Activated CD8-positive, alpha-beta T cell treated with anti-CD3 and anti-CD28 coated beads for 36 hours (primary cell): ENCODE measurements around the gene CHRM5. TPM values are rescaled to one million over a fixed set of nuclear protein-coding genes. Genes with fewer than 3 reads are reported as not detected.
"Not testable (repeated sequence)": the region's sequence is repeated elsewhere in the genome, so short reads cannot be mapped to it uniquely, and the experiment has no call there.

ENCODE experiments used
- ATAC-seq: fragments of 200-7000 bp; cut with Tn5 transposase; one replicate; pipeline ENCODE4 v1.10.0; 2021; ENCODE audit warnings: mild to moderate bottlenecking, moderate library complexity
- CTCF ChIA-PET: fragments of 350-600 bp; sonication (Branson Sonifier 250); formaldehyde crosslinking; loops from one replicate; lab custom pipeline; 2021; ENCODE audit warnings: antibody characterized with exemption; lab: Charles Lee
- POLR2A ChIA-PET: fragments of 350-600 bp; sonication (Branson Sonifier 250); formaldehyde crosslinking; loops from one replicate; lab custom pipeline; 2021; ENCODE audit warnings: antibody characterized with exemption; lab: Charles Lee
- DNase-seq: peaks from one replicate; pipeline ENCODE4 v3.0.0-alpha.2; 2020
- H3K27ac Mint-ChIP-seq: one replicate; pipeline ENCODE4 v1.8.0; 2021; ENCODE audit warnings: mild to moderate bottlenecking, mixed read lengths
- H3K27me3 Mint-ChIP-seq: one replicate; pipeline ENCODE4 v1.8.0; 2021; ENCODE audit warnings: mixed read lengths
- H3K36me3 Mint-ChIP-seq: one replicate; pipeline ENCODE4 v1.8.0; 2021; ENCODE audit warnings: low read depth, mixed read lengths
- H3K4me1 Mint-ChIP-seq: one replicate; pipeline ENCODE4 v1.8.0; 2021; ENCODE audit warnings: low read depth, mixed read lengths
- H3K4me3 Mint-ChIP-seq: one replicate; pipeline ENCODE4 v1.8.0; 2021; ENCODE audit warnings: mild to moderate bottlenecking, moderate library complexity, mixed read lengths
- H3K9me3 Mint-ChIP-seq: one replicate; pipeline ENCODE4 v1.8.0; 2021; ENCODE audit warnings: mixed read lengths
- CTCF ChIP-seq: fragments of 200-600 bp; IDR thresholded peaks from one replicate; pipeline ENCODE4 v1.8.0; 2022; ENCODE audit warnings: antibody characterized with exemption, mild to moderate bottlenecking
- intact Hi-C: fragments of 100-400 bp; cut with micrococcal nuclease; formaldehyde crosslinking; loops from one replicate; pipeline ENCODE4 v1.10.0; 2022
- total RNA-seq, 2 experiments: library from RNA; stranded (reverse); gene quantifications; one replicate each; pipeline ENCODE4 v1.2.3, GENCODE V29; 2021

Gene CHRM5
- total RNA-seq, 2 experiments from 2014 or later = not detected

- ATAC-seq (no peak), DNase-seq (no peak)
- Mint-ChIP-seq H3K27me3 (no peaks in the 10 kb centered on the region), H3K4me3 (no peak overlapping the region), H3K27ac (no peak overlapping the region), H3K36me3 (no peaks in the 10 kb centered on the region), H3K4me1 (peaks cover 19% of the 10 kb centered on the region), H3K9me3 (peaks cover 1% of the 10 kb centered on the region)
- intact Hi-C loops = no loop called here
- CTCF ChIA-PET = no interaction called here
- no peak for TF ChIP-seq CTCF
- POLR2A ChIA-PET = no interaction called here
These were observed 75.5 kb downstream of the CHRM5 start for GRCh38 chr15:34043813-34044212.

DNA sequence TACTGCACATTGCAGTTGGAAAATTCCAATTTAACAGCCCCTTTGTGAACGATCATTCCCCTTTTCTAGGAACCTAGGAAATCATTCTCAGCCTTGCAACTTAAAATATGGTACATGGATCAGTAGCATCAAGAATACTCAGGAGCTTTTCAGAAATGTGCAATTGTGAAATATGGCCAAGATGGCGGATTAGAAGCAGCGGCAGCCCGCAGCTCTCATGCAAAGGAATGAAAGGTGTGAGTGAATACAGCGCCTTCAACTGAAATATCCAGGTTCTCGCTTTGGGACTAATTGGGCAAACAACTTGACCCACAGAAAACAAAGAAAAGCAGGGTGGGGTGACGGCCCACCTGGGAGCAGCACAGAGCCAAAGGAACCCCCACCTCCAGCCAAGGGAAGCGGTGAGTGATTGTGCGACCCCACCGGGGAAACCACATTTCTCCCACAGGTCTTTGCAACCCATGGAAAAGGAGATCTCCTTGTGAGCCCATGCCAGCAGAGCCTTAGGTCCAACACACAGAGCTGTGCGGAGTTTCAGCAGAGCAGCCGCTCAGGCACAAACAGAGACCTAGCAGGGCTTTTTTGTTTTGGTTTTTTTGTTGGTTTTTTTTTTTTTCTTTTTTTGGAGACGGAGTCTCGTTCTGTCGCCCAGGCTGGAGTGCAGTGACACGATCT, 78.3 kb downstream of the CHRM5 start:
- CTCF ChIA-PET = interaction anchor here (2.3 kb wide), 1 partner anchor 14 kb away, joined by 8 read pairs; no protein-coding TSS in a partner anchor
- TF ChIP-seq CTCF = no peak
- H3K4me1 Mint-ChIP-seq = peaks cover 7% of the 10 kb centered on the region
- ATAC-seq (no peak), DNase-seq (no peak)
- H3K27ac Mint-ChIP-seq = no peak overlapping the region
- H3K27me3 Mint-ChIP-seq = no peaks in the 10 kb centered on the region
- H3K9me3 Mint-ChIP-seq = peaks cover 23% of the 10 kb centered on the region
- no peak overlapping the region for H3K4me3 Mint-ChIP-seq
- POLR2A ChIA-PET = no interaction called here
- peaks cover 17% of the 10 kb centered on the region for H3K36me3 Mint-ChIP-seq
- intact Hi-C loops = no loop called here

DNA sequence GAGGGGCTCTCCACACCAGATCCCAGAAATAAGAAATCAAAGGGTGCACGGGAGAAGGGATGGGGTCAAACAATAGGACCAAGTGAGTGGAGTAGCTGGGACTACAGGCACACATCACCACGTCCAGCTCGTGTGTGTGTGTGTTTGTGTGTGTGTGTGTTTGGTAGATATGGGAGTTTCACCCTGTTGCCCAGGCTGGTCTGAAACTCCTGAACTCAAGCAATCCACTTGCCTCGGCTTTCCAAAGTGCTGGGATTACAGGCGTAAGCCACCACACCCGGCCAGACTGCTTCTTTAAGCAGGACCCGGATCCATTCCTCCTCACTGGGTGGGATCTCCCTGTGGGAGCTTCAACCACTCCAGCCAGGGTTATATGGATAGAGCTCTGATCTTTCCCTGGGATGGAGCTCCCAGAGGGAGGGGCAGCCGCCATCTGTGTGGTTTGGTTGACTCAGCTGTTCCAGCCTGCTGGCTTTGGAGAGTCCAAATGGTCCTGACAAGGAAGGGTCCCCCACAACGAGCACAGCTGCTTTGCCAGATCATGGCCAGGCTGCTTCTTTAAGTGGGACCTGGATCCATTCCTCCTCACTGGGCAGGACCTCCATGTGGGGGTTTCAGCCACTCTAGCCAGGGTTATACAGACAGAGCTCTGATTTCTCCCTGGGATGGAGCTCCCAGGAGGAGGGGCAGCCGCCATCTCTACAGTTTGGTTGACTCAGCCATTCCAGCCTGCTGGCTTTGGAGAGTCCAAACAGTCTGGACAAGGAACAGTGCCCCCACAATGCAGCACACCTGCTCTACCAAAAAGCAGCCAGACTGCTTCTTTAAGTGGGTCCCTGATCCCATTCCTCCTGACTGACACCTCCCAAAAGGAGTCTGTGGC, 79.8 kb downstream of the CHRM5 start:
- POLR2A ChIA-PET = no interaction called here
- Mint-ChIP-seq H3K36me3 (peaks cover 18% of the 10 kb centered on the region), H3K9me3 (peaks cover 24% of the 10 kb centered on the region), H3K4me3 (no peak overlapping the region), H3K27me3 (no peaks in the 10 kb centered on the region), H3K4me1 (peaks cover 7% of the 10 kb centered on the region), H3K27ac (no peak overlapping the region)
- no peak for ATAC-seq
- CTCF ChIA-PET = interaction anchor here (1.2 to 1.7 kb wide), 2 partner anchors 13 to 16 kb away, joined by 3 to 4 read pairs; no protein-coding TSS in a partner anchor
- intact Hi-C loops = no loop called here
- no peak for DNase-seq
- TF ChIP-seq CTCF = no peak

DNA sequence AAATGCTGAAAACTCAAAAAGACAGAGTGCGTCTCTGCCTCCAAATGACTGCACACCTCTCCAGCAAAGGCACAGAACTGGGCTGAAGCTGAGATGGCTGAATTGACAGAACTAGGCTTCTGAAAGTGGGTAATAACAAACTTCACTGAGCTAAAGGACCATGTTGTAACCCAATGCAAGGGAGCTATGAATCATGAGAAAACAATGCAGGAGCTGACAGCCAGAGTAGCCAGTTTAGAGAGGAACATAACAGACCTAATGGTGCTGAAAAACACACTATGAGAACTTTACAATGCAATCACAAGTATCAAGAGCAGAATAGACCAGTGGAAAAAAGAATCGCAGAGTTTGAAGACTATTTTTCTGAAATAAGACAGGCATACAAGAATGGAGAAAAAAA, 80.8 kb downstream of the CHRM5 start:
- no peak for TF ChIP-seq CTCF
- CTCF ChIA-PET = interaction anchor here (1.7 kb wide), 1 partner anchor 15 kb away, joined by 3 read pairs; no protein-coding TSS in a partner anchor
- Mint-ChIP-seq H3K36me3 (peaks cover 18% of the 10 kb centered on the region), H3K27me3 (no peaks in the 10 kb centered on the region), H3K27ac (no peak overlapping the region), H3K9me3 (peaks cover 24% of the 10 kb centered on the region), H3K4me1 (no peaks in the 10 kb centered on the region), H3K4me3 (no peak overlapping the region)
- no peak for DNase-seq
- POLR2A ChIA-PET = no interaction called here
- intact Hi-C loops = no loop called here
- no peak for ATAC-seq

DNA sequence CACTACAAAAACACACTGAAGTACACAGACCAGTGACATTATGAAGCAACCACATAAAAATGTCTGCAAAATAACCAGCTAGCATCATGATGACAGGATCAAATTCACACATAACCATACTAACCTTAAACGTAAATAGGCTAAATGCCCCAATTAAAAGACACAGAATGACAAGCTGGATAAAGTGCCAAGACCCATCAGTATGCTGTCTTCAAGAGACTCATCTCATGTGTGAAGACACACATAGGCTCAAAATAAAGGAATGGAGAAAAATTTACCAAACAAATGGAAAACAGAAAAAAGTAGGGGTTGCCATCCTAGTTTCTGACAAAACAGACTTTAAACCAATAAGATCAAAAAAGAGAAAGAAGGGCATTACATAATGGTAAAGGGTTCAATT, 82.1 kb downstream of the CHRM5 start:
- POLR2A ChIA-PET = not testable (repeated sequence)
- CTCF ChIA-PET = interaction anchor here (1.5 kb wide), 1 partner anchor 9 kb away, joined by 5 read pairs; no protein-coding TSS in a partner anchor

More for the DNA sequence above, 82.1 kb downstream of the CHRM5 start:
- H3K4me1 Mint-ChIP-seq, H3K4me3 Mint-ChIP-seq, H3K27ac Mint-ChIP-seq, DNase-seq, H3K27me3 Mint-ChIP-seq, ATAC-seq, intact Hi-C loops: not testable (repeated sequence)
- Mint-ChIP-seq H3K36me3 (peaks cover 18% of the 10 kb centered on the region), H3K9me3 (peaks cover 26% of the 10 kb centered on the region)
